AML-193 (cell line): Measurements from ENCODE around the gene MX2.
"Not testable (repeated sequence)": the region's sequence is repeated elsewhere in the genome, so short reads cannot be mapped to it uniquely, and the experiment has no call there.

ENCODE experiments used
- DNase-seq, 2 experiments: peaks; one replicate each; lab custom pipeline; 2025; lab: John Stamatoyannopoulos, UW

The MX2 gene

DNA sequence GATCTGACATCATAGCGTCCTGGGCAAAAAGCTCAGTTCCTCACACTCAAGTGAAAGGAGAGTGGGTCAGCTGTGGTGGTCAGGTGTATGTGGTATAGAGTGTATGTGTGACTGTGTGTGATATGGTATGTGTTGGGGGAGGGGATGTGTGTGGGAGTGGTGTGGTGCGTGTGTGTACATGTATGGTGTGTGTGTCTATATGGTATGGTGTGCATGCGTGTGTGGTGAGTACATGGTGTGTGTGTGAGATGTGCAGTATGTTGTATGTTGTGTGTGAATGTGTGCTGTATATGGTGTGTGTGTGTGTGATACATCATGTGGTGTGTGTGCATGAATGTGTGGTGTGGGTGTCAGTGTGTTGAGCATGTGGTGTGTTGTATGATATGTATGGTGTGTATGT lies 24.3 kb upstream of the MX2 start:
- no peak for DNase-seq

DNA sequence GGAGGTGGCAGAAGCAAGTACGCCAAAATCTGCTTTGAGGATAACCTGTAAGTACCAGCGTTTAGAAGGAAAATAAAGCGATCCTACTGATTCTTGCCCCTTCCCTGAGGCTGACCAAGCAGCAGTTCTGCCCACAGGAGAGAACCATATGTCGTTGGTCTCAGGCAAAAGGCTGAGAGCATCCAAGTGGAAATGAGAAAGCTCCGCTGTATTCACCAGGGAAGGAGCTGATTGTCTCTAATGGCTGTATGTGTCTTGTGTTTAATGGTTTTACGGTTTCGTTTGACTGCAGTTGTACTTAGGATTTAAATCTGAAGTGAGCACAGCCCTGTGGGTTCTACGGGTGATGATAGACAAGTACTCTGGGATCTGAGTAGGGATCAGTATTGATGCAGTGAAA lies 23.4 kb upstream of the MX2 start:
- DNase-seq: no peak

DNA sequence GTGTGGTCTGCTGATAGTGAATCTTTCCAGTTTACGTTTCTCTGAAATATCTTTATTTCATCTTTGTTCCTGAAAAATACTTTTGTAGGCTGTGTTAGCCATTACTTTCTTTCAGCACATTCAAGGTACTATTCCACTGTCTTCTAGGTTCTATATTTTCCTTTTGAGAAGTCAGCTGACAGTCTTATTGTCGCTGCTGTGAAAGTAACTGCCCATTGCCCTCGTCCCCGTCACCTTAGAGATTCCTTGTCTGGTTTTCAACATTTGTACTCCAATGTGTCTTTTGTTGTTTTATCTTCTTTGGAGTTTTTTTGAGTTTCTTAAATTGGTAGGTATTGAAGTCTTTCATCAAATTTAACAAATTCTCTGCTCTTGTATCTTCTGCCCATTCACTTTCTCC lies 19.8 kb upstream of the MX2 start:
- DNase-seq: no peak

DNA sequence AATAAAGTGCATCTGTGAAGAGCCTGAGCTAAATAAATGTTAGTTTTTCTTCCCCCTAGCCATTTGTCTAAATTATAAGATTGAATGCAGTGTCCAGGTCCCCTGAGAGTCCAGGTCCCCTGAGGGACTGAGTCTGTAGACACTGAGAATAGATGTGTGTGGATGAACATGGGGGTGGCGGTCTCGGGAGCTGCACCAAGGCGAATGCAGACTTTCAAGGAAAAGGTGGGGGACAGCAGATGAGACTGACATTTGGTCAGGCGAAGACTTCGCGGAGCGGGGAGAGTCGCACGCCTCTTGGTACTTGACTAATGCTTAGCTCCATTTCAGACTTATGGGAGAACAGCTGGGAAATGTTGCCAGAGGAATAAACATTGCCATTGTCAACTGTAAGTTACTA lies 17.7 kb upstream of the MX2 start:
- DNase-seq: no peak

DNA sequence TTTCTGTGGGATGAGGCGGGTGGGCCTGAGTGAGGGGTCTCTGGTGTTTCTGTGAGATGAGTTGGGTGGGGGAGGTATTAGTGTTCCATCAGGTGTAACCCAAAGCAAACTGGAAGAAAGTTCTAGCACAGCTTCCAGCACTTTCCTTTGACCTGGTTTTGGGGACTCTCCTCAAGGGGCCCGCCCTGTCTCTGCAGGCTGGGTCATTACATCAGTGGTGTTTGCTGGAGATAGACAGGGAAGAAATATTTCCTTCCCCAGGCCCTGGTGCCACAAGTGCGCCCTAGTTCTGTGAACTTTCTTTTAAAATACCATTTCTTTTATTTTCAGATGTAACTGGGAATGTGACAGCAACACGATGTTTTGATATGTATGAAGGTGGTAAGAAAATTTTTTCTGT lies 16.5 kb upstream of the MX2 start:
- DNase-seq: no peak

DNA sequence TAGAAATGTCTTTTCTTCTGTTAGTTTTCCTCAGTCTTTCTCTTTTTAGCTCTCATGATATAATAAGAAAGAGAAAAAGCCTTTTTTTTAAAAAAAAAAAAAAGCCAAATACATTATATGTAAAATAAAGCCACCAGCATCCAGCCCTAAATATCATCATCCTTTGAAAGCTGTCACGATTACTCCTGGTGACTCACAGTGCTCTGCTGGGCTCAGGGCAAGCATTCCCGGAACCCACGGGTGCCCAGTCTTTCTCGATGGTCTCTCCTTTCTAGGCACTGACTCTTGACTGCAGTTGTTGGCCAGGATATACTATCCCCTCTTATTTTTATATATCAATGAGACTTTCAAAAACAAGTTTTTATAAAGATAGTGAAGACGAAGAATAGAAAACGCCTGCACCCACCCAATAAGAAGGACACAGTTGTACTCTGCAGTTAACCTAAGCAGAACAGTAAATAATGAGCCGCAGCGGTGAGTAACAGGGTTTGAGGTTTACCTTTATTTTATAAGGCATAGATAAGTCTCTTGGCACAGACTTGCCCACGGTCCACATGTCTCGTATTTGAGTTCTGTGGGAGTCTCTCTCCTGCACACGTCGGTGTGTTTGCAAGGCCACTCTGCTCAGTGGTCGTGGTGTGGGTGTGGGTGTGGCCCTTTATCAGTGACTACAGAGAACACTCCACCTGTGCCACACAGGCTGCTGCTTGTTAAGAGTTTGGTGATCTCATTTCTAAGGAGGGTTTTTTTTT lies 15.7 kb upstream of the MX2 start:
- DNase-seq: no peak

DNA sequence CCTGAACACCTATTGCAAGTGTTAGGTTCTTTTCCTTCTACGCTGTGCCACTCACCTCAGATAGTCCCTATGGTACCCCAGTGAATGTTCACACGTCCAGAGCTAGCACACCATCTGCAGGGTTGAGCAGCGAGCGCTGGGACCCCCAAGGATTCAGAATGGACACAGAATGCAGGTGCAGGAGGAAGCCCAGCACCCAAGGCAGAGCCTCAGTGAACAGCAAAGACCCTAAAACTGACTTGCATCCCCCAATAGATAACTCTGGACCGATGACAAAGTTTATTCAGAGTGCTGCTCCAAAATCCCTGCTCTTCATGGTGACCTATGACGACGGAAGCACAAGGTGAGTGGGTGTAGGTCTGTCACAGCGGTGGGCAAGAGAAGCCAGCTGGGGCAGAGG lies 15.1 kb upstream of the MX2 start:
- no peak for DNase-seq

DNA sequence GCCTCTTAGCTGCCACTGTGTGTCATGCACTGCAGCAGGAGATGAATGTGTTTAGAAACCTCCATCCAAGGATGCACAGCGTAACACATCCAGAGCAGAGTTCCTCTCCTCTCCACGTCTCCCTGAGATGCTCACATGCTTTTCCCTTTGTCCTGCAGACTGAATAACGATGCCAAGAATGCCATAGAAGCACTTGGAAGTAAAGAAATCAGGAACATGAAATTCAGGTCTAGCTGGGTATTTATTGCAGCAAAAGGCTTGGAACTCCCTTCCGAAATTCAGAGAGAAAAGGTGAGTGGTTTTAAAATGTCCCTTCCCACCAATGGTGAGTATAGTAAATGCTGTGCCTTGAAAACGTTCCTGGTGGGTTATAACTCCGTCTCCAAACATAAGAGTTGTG lies 13.4 kb upstream of the MX2 start:
- no peak for DNase-seq

DNA sequence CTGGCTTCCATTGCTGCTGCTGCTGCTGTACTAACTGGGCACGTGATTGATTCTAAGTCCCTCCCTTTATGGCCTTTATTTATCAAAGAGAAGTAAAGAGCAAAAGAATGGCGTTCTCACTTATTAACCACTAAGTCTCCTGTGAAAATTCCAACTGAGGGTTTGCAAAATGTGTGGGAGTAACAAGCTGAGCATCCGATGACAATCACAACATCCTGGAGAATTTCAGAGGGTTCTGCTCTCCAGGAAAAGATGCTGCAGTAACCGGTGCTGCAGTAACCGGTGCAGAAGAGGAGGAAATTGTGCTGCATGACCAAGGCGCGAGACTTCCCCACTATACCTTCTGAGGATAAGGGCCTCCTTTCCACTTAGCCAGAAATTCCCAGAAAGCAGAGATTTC lies 12.7 kb upstream of the MX2 start:
- DNase-seq: no peak

DNA sequence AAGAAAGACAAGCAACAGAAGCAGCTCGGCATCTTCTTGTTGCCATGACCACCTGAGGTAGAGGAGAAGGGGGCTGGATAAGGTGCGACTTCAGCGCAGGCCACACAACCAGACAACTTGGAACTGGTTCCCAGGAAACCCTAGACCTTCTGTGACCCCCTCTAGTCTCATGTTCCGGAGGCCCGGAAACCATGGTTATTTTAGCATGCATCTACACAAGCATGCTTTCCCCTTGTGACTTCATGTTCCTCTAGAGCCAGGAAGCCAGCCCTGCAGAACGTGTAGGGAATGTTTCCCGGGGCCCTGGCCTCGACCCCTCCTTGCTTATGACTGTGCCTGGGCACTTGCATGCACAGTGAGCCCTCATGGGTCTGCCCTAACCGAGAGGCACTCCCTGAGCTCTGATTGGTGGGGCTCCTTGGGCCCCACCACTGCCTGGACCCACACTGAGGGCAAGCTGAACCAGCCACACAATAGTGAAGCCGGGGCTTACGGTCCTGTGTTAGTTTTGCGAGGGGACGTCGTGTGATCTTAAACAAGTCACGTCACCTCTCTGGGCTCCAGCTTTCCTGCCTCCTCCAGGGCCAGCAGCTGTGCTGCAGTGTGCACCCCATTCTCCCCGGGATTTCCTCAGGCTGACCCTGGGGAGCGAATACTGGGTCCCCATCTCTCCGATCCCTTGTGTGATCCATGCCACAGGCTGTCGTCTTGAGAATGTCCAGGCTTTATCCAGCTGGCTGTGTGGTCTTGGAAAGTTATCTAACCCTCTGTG lies 12.0 kb upstream of the MX2 start:
- no peak for DNase-seq

DNA sequence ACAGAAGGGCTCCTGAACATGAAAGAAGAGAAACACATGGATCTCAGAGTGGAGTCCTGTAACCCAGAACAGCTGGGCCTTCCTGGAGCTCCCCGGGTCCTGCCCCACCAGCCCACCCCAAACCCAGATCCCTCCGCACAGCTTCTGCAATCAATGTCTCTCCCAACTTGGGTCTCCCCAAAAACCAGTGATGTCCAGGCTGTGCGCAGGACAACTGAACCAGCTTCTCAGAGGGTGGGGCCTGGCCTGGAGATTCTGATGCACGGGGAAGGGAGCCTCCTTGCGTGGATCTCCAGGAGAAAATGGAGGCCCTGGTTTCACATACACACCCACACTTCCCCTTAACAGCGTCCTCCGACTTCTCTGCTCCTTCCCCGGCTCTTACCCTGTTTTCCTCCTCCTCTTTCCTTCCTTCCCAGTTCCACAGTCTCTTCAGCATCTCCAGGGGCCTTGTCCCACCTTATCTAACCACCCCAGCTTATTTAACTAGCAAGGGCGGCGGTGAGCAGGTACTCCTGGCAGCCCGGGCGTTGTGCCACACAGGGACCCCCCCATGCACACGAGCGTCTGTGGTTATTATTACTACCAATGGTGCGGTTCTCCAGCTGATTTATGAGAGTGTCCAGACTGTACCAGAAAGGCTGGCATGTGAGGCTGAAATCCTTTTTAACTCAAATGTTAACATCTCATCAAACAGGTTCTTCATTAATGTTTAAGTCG lies 11.2 kb upstream of the MX2 start:
- no peak for DNase-seq

DNA sequence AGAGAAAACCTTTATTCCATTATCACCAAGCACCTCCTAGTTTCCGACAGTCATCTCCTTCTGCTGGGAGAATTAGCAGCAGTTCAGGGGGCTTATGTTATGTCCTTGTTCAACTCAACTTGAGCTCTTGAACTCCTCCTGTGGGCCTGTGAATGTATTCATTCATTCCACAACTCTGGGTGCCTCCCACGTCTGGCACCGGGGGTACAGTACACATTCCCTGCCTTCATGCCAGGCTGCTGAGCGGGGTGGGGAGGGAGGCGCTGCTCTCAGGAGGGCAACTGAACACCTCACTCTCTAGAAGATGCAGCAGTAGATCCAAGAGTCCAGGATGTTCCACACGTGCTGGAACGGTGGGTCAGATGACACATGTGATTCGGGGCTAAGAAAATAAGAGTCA lies 4.3 kb upstream of the MX2 start:
- no peak for DNase-seq

DNA sequence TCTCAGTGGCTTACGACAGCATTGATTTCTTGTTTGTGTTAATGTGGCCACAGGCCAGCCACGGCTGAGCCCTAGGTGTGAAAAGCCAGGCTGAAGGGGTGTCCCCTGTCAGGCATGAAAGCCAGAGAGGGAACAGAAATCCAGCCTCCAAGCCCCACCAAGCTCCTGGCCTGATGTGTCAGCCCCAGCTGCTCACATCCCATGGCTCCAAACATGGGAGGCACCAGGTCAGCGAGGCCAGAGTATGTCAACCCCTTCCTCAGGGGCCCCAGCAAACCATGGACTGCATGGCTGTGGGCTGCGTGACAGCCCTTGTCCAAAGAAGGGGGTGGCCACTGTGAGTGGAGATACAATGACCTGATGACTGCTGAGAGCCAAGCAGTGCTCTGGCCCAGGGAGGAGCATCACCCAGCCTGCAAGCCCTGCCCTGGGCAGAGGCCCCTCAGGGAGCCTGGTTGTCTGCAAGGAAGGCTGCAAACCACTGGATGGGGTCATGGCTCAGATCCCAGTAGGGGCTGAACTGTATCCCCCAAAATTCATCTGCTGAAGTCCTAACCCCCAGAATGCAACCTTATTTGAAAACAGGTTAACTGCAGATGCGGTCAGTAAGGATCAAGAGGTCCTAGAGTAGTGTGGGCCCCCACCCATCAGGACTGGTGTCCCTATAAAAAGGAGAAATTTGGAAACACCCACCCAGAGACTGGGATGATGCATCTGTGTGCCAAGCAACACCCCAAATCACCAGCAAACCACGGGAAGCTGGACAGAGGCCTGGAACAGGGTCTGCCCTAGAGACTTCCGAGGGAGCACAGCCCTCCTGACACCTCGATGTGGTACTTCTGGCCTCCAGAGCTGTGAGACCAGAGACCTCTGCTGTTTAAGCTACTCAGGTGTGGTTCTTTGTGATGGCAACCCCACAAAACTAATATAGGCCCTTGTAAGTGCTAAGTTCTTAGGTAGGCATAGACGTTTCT lies 3.3 kb upstream of the MX2 start:
- no peak for DNase-seq

DNA sequence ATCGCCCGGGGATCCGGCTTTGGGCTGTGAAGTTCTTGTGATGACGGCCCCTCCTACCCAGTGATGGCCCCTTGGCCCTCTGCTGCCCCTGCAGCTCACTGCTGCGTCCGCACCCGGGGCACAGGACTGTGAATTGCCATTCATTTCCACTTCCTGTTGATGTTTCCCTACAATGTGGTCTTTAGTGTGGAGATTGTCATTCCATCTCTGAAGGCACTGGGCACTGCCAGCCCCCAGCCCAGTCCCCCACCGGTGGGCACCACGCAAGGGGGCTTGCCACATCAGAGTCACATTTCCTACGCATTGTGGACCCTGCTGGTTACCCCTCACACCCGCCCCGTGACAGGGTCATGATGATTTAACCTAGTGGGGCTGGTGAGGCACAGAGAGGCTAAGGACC lies 2.5 kb upstream of the MX2 start:
- DNase-seq: no peak

DNA sequence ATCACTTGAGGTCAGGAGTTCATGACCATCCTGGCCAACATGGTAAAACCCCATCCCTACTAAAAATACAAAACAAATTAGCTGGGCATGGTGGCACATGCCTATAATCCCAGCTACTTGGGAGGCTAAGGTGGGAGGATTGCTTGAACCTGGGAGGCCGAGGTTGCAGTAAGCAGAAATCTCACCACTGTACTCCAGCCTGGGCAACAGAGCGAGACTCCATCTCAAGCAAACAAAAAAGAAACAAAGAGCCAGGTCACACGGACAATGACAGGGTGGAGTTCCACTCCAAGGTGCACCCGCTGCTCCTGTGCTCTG lies 2.1 kb upstream of the MX2 start:
- DNase-seq: not testable (repeated sequence)

DNA sequence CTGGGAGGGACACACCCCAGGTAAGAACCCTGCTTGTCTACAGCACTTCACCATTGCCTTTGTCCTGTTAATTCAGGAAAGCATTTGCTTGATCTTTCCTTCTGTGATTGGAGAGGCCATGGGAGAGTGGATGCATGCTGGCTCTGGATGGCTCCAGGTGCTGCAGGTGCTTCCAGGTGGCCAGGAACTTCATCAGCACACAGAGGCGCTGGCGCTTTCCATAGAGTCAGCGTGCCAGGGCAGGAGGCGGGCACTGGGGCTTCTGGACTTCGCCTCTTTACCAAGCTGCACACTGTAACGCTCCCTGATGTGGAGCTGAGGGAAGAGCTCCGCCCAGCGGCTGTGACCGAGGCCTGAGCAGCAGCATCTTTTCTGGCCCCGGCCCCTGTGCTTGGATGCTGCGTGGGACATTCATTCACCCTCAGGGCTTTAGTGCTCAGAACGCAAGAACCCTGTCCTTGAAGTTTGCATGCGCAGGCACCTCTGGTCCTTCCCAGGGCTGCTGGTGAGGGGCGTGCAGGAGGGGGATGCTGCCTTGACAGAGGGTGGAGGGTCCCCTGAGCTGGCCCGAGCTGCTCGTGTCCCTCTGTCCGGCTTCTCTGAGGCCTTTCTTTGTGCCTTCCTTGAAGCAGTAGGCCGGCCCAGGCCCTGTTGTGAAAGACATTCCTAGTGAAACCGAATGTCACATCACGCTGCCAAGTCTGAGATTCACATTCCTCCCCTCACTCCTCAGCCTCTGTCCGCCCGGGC lies 1.6 kb upstream of the MX2 start:
- DNase-seq: no peak

DNA sequence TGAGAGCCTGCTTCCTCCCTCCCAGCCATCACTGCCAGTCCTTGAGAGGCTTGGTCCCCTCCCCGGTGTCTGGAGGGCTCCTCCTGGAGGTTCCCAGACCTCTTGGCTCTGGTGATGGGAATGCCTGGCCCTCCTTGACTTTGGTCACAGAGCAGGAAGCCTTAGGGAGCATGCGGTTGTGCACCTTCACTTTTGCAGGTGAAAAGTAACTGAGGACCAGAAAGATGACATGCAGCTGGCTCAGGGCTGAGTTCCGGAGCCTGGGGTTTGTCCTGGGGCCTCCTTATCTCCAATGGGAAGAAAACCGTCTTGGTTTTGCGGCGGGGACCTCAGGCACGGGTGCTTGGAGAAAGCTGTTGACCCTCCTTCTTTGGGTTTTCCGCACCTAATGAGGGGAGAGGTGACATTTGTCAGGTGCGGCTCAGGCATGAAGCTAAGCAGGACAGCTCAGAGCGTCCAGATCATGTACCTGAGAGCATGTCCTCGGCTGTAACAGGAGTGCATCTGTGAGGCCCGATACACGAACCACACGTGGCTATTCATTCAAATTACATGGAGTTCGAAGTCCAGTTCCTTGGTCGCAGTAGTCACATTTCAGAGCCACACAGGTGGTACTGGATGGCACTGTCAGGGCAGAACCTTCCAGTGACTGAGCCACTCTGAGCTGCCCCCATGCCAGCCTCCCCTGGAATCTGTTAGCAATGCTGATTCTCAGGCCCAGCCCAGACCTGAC lies 608 bp upstream of the MX2 start:
- DNase-seq: no peak

DNA sequence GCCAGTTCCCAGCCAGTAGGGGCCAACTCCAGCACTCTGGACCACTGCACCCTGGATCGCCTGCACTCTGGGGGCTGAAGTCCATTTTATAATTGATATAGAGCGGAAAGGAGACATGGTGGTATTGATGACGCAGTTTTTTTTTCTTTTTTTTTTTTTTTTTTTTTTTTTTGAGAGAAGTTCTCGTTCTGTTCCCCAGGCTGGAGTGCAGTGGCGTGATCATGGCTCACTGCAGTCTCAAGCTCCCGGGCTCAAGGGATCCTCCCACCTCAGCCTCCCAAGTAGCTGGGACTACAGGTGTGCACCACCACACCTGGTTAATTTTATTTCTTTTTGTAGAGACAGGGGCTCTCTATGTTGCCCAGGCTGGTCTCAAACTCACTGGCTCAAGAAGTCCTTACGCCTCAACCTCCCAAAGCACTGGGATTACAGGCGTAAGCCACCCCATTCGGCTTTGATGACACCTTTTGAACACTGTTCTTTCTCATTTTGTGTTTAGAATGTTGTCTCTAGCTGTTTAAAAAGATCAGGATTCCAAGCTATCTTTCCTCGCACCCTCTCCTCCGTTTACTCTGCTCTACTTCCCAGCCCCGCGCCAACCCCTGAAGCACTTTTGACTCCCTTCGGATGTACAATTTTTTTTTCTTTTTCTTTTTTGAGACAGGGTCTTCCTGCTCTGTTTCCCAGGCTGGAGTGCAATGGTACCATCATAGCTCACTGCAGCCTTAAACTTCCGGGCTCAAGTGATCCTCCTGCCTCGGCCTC lies 960 bp downstream of the MX2 start:
- DNase-seq: no peak

DNA sequence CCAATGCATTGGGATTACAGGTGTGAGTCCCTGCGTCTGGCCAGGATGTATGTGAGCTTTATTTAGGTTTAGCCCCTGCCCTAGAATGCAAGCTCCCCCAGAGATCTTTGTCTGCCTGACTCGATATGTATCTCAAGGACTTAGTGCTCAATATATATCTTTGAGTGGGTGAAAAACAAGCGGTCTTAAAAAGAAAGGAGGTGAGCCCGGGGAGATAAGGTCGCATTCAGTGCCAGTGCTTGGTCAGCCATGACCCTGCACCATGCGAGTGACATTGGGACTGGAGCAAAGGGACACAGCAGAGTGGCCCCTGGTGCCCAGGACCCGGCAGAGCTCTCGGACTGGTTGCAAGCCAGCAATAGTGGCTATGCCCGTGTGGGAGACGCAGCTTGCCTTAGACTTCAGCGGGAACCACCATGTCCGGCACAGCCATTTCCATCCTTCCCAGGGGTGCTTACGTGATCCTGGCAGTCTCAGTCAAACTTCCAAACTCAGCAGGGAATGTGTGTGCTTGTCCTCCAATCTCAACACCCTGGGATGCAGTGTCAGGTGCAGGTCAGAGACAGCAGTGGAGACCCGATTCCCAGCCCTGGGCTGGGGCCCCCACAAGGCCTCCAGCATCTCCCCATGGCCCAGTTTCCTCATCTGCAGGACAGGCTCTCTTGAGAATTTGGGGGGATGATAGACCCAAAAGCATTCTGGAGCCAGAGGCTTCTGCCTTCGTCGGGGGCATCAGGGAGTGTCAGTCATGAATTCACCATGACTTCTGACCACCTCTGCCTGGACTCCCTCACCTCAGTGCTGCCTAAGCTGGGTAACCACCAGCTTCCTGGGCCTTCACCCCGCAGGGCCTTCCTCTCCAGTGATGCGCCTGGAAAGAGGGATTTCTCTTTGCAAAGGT lies 1.8 kb downstream of the MX2 start:
- no peak for DNase-seq
